AG09309 (cell line): Measurements from ENCODE around the gene NEUROD2.

Experiments
- DNase-seq: peaks from one replicate; pipeline ENCODE4 v3.0.0-alpha.2; 2010; ENCODE audit warnings: low read depth
- H3K4me3 ChIP-seq: 2 replicates; pipeline ENCODE4 v1.5.1; 2011; ENCODE audit warnings: mild to moderate bottlenecking, low read depth, low read length, moderate library complexity; ENCODE audit not compliant: control insufficient read depth
- TF ChIP-seq, protein P1 (sequence below): IDR thresholded peaks from 2 replicates; pipeline ENCODE4 v1.5.1; 2011; ENCODE audit warnings: mild to moderate bottlenecking, low read depth, low read length, inconsistent platforms; ENCODE audit not compliant: insufficient read depth, control insufficient read depth; ENCODE audit errors: missing control alignments

Gene NEUROD2

DNA sequence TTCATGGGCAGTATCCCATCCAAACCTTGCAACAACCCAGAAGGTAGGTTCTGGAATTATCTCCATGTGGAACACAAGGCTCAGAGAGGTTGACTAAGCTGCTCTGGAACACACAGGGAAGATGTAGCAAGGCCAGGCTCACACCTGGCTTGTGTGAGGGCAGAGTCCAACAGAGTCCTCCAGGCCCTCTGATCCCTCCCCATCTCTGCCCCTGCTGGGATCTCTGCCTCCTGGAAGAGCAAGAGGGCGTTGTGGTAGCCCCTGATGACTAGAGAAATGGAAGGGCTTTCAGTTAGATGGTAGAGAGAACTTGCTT, 12.0 kb upstream of the NEUROD2 start:
- TF ChIP-seq, protein P1, sequence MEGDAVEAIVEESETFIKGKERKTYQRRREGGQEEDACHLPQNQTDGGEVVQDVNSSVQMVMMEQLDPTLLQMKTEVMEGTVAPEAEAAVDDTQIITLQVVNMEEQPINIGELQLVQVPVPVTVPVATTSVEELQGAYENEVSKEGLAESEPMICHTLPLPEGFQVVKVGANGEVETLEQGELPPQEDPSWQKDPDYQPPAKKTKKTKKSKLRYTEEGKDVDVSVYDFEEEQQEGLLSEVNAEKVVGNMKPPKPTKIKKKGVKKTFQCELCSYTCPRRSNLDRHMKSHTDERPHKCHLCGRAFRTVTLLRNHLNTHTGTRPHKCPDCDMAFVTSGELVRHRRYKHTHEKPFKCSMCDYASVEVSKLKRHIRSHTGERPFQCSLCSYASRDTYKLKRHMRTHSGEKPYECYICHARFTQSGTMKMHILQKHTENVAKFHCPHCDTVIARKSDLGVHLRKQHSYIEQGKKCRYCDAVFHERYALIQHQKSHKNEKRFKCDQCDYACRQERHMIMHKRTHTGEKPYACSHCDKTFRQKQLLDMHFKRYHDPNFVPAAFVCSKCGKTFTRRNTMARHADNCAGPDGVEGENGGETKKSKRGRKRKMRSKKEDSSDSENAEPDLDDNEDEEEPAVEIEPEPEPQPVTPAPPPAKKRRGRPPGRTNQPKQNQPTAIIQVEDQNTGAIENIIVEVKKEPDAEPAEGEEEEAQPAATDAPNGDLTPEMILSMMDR, result no peak
- no peak overlapping the region for H3K4me3 ChIP-seq
- DNase-seq, result no peak

DNA sequence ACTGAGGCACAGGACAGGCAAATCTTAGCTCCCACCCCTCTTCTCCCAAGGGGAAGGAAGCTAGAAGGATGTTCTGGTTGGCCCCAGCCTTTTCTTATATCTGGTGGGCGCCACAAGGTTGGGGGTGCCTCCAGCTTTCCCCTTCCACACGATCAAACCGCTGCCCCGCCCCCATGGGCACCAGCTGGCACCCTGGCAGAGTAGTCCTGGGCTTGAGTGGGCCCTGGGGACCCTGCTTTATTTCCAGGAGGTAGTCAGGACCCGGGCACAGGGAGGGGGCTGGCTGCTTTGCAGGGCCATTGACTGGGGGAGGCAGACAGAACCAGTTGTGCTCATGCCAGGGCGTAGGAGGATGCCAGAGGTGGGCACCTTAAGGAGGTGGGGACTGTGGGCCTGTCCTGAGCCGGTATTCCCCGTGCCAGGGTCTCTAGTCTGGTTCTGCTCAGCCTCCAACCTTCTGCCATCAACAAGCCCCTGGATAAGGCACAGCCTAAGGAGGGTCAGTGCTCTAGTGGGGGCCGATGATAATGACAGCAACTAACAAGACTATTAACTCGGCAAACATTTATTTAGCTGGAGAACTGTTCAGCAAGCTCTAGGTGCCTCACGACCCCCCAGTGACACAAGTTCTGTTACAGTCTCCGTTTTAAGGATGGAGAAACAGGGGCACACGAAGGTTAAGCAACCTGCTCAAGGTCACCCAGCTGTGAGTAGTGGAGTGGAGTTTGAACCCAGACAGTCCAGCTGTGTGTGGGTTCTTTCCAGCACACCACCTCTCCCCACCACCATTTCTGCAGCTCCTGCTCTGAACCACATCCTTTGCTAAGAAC, 11.5 kb upstream of the NEUROD2 start:
- no peak for DNase-seq
- TF ChIP-seq, protein P1, result no peak
- no peak overlapping the region for H3K4me3 ChIP-seq

DNA sequence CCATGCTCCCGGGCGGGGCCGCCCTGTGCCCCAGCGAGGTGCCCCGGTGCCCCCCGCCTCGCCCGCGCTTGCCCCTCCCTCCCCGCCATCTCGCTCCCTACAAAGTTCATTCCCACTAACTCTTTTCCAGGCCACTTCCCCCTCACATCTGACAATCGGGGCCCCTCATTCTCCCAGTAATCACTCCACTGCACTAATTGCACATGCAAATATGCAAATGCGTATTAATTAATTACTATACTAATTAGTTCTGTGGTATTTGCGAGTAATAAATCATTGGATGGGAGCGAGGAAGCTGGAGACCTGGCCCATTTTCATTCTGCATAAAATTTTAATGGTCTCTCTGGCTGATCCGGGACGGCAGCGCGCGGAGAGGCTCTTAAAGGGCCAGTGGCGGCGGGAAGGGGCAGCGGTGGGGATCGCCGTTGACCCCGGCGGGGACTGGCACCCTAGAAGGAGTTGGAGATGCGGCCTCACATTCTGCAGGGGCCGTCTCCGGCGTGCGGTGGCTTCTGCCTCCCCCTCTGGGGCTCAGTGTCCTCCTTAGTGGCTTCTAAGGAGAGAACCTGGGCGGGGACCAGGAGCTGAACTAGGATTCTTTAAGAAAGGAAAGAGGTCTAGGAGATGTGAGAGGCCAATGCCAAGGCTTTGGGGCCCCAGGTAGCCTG, 10.7 kb upstream of the NEUROD2 start:
- TF ChIP-seq, protein P1, result no peak
- no peak for DNase-seq
- peak overlapping the region; percentile 52 for H3K4me3 ChIP-seq

DNA sequence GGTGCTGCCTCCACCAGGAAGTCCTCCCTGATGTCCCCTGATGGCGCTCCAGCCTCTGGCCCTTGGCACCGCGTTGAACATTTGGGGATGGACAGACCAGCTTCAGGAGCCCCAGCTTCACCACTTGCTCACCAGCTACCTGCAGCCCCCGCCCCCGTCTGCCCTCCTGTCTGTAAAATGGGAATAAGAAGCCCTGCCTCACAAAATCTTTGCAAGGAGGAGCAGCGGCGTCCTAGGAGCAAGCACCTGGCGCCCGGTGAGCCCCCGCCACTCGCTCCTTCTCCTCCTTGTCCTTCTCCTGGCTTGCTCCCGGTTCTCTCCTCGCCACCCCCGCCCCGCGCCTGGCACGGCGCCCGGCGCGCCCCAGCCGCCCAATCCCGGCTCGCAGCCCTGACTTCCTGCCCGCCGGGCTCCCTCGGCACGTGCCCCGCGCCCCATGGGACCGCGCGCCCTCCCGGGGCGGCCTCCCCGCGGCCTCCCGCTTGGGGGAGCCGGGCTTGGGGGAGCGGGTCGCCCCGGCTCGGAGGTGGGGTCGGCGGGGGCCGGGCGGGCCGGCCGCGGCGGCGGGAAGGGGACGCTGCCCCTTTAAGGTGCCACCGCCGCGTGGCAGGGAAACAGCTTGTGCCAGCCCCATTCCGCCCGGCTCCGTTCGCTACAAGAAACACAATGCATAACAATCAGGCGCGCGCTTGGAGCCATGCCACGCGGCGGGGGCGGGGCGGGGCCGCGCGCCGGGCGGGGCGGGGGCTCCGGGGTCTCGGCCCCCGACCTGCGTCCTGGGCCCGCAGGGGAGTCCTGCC, 9.9 kb upstream of the NEUROD2 start:
- DNase-seq, result no peak
- peak overlapping the region; percentile 52 for H3K4me3 ChIP-seq
- TF ChIP-seq, protein P1, result no peak

DNA sequence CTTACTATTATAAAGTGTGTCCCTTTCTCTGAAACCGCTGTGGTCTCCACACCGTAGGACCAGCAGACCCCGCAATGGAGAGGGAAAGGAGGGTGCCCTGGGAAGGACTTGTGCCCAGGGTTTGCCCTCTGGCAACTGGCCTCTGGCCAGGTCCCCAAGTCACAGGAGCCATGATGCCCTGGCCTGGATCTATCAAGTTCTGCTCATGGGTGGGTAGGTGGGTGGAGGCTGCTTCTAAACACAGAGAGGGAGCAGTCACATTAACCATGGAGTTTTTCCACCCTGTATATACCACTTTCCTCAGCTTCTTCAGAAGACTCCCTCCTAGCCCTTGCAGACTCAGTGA, 9.4 kb upstream of the NEUROD2 start:
- DNase-seq, result no peak
- TF ChIP-seq, protein P1, result no peak
- H3K4me3 ChIP-seq, result no peak overlapping the region

DNA sequence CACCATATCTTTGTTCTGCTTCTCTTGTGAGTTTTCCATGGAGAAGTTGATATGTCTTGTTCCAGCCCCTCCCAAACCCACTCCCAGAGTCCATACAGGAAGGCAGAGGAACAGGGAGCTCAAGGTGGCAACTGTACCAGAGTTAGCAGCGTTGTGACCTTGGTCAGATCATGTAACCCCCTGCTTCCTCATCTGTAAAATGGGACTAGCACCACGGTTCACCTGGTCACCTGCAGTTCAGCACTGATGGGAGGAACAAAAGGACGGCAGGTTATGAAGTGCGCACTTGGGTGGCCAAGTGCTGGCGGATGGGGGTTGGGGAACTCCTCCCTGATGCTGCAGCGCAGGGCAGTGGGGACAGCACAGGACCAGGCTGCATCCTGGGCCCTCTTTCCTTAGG, 7.7 kb upstream of the NEUROD2 start:
- TF ChIP-seq, protein P1, result no peak
- DNase-seq, result no peak
- H3K4me3 ChIP-seq, result no peak overlapping the region
